Subcutaneous abdominal adipose tissue (tissue), 5 donors: ENCODE data around the gene DIMT1.

ENCODE experiments used
- H3K27ac ChIP-seq: one replicate; pipeline ENCODE4 v1.7.0; 2013; ENCODE audit warnings: low read depth, mild to moderate bottlenecking, inconsistent platforms, low read length, moderate library complexity
- H3K27me3 ChIP-seq, 5 donors: one replicate each; pipeline ENCODE4 v1.7.0; 2013; ENCODE audit warnings: low read length in 5 of 5, inconsistent platforms in 1 of 5; ENCODE audit not compliant: control insufficient read depth in 5 of 5, insufficient read depth in 4 of 5
- H3K36me3 ChIP-seq, 5 donors: one replicate each; pipeline ENCODE4 v1.7.0; 2013; ENCODE audit warnings: low read length in 5 of 5; ENCODE audit not compliant: control insufficient read depth in 5 of 5, insufficient read depth in 5 of 5
- H3K4me1 ChIP-seq, 5 donors: one replicate each; pipeline ENCODE4 v1.7.0; 2013; ENCODE audit warnings: low read length in 5 of 5, mild to moderate bottlenecking in 3 of 5, moderate library complexity in 1 of 5; ENCODE audit not compliant: control insufficient read depth in 5 of 5, insufficient read depth in 5 of 5
- H3K4me3 ChIP-seq, 5 donors: one replicate each; pipeline ENCODE4 v1.7.0; 2013; ENCODE audit warnings: low read length in 5 of 5, low read depth in 1 of 5
- H3K9ac ChIP-seq, 5 donors: one replicate each; pipeline ENCODE4 v1.7.0; 2013; ENCODE audit warnings: low read length in 5 of 5, mild to moderate bottlenecking in 4 of 5, moderate library complexity in 3 of 5
- H3K9me3 ChIP-seq, 5 donors: one replicate each; pipeline ENCODE4 v1.7.0; 2013; ENCODE audit warnings: low read length in 5 of 5; ENCODE audit not compliant: control insufficient read depth in 5 of 5
- donor health status: healthy.
- donor health status: healthy.
- donor health status: healthy.
- donor health status: healthy.
- donor health status: healthy.

DIMT1 gene

DNA sequence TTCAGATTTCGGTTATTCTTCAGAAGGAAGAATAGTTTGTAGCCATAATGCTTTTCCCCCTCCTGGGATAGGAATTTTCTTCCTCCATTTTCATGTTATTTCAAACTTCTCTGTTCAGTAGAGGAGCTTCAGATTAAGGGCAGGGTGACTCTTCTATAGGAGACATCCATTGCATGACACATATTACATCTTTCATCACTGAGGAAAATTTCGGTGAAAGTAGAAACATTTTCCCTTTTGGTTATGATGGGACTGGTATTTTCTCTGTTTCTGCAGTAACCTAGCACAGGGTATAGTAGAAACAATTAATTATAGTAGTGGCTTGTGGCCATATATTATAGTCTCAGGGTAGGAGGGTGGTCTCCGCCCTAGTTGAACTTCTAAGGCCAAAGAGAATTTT is 10.0 kb upstream of the DIMT1 start:
- Histone ChIP-seq H3K4me1 (peaks cover 0 to 19% (median 18%) of the 10 kb centered on the region in 5 donors), H3K27ac (no peak overlapping the region), H3K36me3 (peaks cover 0 to 2% (median under 1%) of the 10 kb centered on the region in 5 donors), H3K27me3 (no peaks in the 10 kb centered on the region), H3K4me3 (peak overlapping the region; percentile 90 to 99 (median 96)), H3K9me3 (no peaks in the 10 kb centered on the region), H3K9ac (peak overlapping the region in 3 of 5 donors; percentile 85 to 93 (median 90))

DNA sequence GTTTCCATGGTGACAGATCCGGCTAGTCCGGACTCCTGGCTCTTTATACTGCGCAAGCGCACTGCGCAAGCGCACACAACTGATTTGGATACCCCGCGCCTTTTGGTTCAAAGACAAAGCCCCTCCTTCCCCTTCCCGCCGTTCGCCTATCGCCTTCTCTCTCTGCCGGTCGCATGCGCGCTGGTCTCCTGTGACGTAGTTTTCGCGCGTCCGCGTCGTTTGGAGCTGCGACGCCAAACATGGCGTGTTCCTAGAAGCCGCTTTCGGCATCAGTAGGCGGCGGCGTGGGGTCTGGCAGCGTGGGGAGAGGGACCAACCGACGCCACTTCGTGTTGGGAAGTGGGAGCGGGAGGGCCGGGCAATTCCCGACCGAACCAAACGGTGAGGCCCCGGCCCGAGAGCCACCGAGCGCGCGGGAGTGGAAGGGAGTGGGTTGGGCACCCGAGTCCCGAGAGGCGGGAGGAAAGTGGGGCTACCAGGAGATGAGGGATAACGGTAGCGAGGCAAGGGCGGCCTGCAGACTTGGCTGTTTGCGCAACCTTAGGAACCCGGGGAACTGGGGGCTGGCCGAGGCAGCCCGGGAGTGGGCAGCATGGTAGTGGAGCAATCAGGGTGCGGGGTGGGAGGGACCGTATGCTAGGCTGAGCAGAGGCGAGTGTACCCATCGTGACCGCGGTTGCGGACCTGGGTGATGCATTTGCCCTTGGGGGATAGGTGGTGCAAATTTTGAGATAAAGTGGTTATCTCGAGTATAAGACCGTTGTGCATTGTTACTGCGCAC is 9.0 kb upstream of the DIMT1 start, which contains the start of gene IPO11:
Gene IPO11, plus strand, starts transcription at position 215 of the 781 bp plus-strand sequence. CDS start 24,517 bp downstream, outside the sequence.
- H3K9me3 ChIP-seq, result no peaks in the 10 kb centered on the region
- peak within 1 kb of the TSS; percentile 90 to 99 (median 96) for H3K4me3 ChIP-seq
- H3K36me3 ChIP-seq, result no peaks in the 10 kb centered on the region
- H3K27me3 ChIP-seq, result no peaks in the 10 kb centered on the region
- H3K27ac ChIP-seq, result peak within 1 kb of the TSS; percentile 37
- H3K9ac ChIP-seq, result peak within 1 kb of the TSS; percentile 48 to 93 (median 85)
- peaks cover 0 to 19% (median 18%) of the 10 kb centered on the region in 5 donors for H3K4me1 ChIP-seq

DNA sequence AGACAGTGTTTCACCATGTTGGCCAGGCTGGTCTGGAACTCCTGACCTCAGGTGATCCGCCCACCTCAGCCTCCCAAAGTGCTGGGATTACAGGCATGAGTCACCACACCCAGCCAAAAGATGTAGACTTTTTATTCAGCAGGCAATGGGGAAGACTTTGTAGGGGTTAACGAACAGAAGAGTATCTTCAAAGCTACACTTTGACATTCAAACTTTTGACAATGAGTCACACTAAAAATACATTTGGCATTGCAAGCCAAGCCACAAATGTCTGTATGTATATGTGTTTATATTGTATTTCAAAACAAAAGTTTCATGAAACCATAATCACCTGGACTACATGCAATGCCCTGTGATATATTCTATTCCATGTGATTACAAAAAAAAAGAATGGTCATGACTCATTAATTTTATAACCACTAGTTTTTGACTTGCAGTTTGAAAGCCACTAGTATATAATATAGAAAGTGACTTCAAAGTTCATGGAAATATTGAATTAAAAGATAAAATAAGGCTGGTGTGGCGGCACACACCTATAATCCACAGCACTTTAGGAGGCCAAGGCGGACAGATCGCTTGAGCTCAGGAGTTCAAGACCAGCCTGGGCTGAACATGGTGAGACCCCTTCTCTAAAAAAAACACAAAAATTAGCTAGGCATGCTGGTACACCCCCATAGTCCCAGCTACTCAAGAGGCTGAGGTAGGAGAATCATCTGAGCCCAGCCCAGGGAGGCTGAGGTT is 8.3 kb downstream of the DIMT1 start:
- Histone ChIP-seq H3K9me3 (no peaks in the 10 kb centered on the region), H3K27me3 (no peaks in the 10 kb centered on the region), H3K27ac (no peak overlapping the region), H3K36me3 (peaks cover 33 to 69% (median 50%) of the 10 kb centered on the region in 5 donors), H3K4me3 (no peak overlapping the region), H3K4me1 (no peaks in the 10 kb centered on the region), H3K9ac (no peak overlapping the region)

DNA sequence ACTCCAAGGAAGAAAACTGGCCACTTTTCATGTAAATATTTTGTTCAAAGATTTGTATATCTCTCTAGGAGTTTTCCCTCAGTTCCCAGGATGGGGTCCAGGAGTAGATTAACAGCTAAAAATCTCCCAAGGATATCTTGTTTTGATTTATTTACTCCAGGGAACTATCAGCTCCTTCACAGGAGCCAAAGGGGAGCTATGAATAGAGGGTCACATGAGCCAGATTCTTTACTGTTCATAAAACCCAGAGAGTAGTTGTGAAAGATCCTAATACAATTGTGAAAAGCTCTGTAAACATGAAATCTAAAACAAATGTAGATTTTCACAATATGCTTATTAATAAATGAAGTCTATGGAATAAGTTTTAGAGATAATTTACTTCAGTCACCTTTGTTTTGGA is 16.9 kb downstream of the DIMT1 start:
- H3K36me3 ChIP-seq, result peaks cover 28 to 62% (median 45%) of the 10 kb centered on the region in 5 donors
- H3K4me3 ChIP-seq, result no peak overlapping the region
- no peak overlapping the region for H3K9ac ChIP-seq
- H3K27ac ChIP-seq, result no peak overlapping the region
- no peaks in the 10 kb centered on the region for H3K9me3 ChIP-seq
- H3K4me1 ChIP-seq, result peaks cover 0 to 7% (median 0%) of the 10 kb centered on the region in 5 donors
- no peaks in the 10 kb centered on the region for H3K27me3 ChIP-seq

DNA sequence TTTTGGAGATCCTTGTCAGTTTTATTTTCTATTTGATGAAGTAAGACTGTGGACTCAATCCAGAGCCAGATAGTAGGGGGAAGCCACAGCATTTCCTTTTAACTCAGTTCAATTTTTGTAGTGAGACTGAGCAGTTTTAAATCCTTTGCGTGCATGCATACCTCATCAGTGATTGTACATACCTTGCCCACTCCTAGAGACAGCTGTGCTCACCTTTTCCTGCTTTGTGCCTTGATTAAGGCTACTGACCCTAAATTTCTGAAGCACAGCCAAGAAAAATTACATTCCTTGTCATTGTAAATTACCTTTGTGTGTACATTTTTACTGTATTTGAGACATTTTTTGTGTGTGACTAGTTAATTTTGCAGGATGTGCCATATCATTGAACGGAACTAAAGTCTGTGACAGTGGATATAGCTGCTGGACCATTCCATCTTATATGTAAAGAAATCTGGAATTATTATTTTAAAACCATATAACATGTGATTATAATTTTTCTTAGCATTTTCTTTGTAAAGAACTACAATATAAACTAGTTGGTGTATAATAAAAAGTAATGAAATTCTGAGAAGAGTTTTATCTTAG is 17.8 kb downstream of the DIMT1 start:
- no peak overlapping the region for H3K27ac ChIP-seq
- peaks cover 0 to 7% (median 0%) of the 10 kb centered on the region in 5 donors for H3K4me1 ChIP-seq
- H3K4me3 ChIP-seq, result no peak overlapping the region
- no peaks in the 10 kb centered on the region for H3K27me3 ChIP-seq
- peaks cover 34 to 66% (median 49%) of the 10 kb centered on the region in 5 donors for H3K36me3 ChIP-seq
- no peak overlapping the region for H3K9ac ChIP-seq
- no peaks in the 10 kb centered on the region for H3K9me3 ChIP-seq

DNA sequence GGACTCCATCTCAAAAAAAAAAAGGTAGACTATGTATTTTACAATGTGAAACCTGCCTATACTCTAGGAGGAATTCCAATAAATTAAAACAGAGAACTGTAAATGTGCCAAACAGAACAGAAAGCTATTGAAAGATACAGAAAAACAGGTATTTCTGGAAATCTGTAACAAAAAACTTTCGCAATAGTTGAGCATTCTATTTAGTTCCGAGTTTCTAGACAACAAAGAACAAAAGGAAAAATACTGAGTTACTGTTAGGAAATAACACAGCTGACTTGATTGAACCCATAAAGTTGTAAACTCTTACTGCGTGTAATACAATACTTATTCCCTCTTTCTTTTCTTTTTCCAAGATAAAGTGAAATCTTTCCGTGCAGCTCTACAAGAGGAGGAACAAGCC is 18.6 kb downstream of the DIMT1 start:
- Histone ChIP-seq H3K27me3 (no peaks in the 10 kb centered on the region), H3K4me1 (peaks cover 0 to 7% (median 0%) of the 10 kb centered on the region in 5 donors), H3K9ac (no peak overlapping the region), H3K9me3 (no peaks in the 10 kb centered on the region), H3K27ac (no peak overlapping the region), H3K4me3 (no peak overlapping the region), H3K36me3 (peaks cover 37 to 68% (median 48%) of the 10 kb centered on the region in 5 donors)

DNA sequence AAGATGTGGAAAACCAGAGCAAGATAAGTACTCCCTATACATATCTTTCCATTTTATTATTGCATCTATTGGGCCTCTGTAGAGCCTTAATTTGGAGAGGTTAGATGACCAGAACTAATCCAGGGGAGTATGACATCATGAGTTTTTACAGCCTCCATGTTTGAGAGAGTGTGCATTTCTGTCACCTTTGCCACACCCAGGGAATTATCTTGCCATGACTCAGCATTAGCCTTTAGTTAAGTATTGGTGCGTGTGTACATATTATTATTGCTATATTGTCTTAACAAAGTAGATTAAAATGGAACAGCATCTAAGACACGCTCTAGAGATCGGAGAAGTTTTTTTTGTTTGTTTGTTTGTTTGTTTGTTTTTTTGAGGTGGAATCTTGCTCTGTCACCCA is 27.6 kb downstream of the DIMT1 start:
- no peak overlapping the region for H3K27ac ChIP-seq
- H3K4me3 ChIP-seq, result no peak overlapping the region
- H3K4me1 ChIP-seq, result peaks cover 0 to 3% (median 0%) of the 10 kb centered on the region in 5 donors
- no peaks in the 10 kb centered on the region for H3K27me3 ChIP-seq
- H3K9ac ChIP-seq, result no peak overlapping the region
- H3K36me3 ChIP-seq, result peaks cover 32 to 63% (median 49%) of the 10 kb centered on the region in 5 donors
- H3K9me3 ChIP-seq, result no peaks in the 10 kb centered on the region

DNA sequence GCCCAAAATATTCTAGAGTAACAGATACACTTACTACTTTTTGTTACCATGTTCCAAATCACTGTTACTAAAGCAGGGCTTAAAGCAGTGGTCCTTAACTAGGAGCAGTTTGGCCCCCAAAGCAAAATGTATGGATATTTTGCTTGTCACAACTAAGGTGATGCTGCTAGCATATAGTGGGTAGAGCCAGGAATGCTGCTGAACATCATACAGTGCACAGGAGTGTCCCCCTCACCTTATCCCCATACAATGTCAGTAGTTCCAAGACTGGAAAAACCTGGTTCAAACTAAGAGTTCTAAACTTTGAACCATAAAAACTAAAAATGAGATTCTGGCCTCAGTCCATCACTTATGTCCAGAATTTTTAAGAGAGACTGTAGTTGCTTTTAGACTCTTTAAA is 28.1 kb downstream of the DIMT1 start:
- H3K36me3 ChIP-seq, result peaks cover 29 to 60% (median 45%) of the 10 kb centered on the region in 5 donors
- no peak overlapping the region for H3K4me3 ChIP-seq
- no peaks in the 10 kb centered on the region for H3K9me3 ChIP-seq
- H3K27ac ChIP-seq, result no peak overlapping the region
- no peaks in the 10 kb centered on the region for H3K27me3 ChIP-seq
- no peak overlapping the region for H3K9ac ChIP-seq
- peaks cover 0 to 3% (median 0%) of the 10 kb centered on the region in 5 donors for H3K4me1 ChIP-seq

DNA sequence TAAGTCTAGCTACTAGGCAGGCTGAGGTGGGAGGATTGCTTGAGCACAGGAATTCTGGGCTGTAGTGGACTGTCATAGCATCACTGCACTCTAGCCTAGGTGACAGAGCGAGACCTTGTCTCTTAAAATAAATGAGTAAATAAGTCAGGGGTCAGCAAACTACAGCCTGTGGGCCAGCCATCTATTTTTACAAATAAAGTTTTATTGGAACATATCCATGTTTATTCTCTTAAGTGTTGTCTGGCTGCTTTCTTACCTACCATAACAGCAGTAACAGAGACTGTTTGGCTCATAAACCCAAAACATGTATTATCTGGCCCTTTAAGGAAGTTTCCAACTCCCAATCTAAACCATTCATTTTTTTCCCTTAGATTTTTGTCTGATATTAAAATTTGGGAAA is 29.6 kb downstream of the DIMT1 start:
- Histone ChIP-seq H3K4me3 (no peak overlapping the region), H3K27ac (no peak overlapping the region), H3K27me3 (no peaks in the 10 kb centered on the region), H3K4me1 (peaks cover 0 to 3% (median 0%) of the 10 kb centered on the region in 5 donors), H3K36me3 (peaks cover 22 to 49% (median 37%) of the 10 kb centered on the region in 5 donors), H3K9me3 (no peaks in the 10 kb centered on the region), H3K9ac (no peak overlapping the region)
